NCI-H510A treated with DMSO at 0.1 percent for 48 hours (cell line): ENCODE data around the gene KRTAP10-2.
"Not testable (repeated sequence)": the region's sequence is repeated elsewhere in the genome, so short reads cannot be mapped to it uniquely, and the experiment has no call there.

Experiments used
- DNase-seq: peaks from one replicate; lab custom pipeline; 2025; lab: John Stamatoyannopoulos, UW

KRTAP10-2 gene

GRCh38 chr21:44583089-44583799, 31.9 kb upstream of the KRTAP10-2 start:
- DNase-seq = no peak

- DNase-seq = peak; percentile 11
These were observed 30.8 kb upstream of the KRTAP10-2 start for GRCh38 chr21:44582055-44582454.

GRCh38 chr21:44581158-44581557, 29.9 kb upstream of the KRTAP10-2 start:
- DNase-seq = no peak

- not testable (repeated sequence) for DNase-seq
These were observed 29.0 kb upstream of the KRTAP10-2 start, which contains the start of gene KRTAP10-5 for GRCh38 chr21:44580231-44580821. TSS of gene KRTAP10-5 (minus strand) at chr21:44580604. CDS start at chr21:44580578, 26 bp downstream.

- no peak for DNase-seq
These were observed 28.5 kb upstream of the KRTAP10-2 start for GRCh38 chr21:44579833-44580144.

DNA sequence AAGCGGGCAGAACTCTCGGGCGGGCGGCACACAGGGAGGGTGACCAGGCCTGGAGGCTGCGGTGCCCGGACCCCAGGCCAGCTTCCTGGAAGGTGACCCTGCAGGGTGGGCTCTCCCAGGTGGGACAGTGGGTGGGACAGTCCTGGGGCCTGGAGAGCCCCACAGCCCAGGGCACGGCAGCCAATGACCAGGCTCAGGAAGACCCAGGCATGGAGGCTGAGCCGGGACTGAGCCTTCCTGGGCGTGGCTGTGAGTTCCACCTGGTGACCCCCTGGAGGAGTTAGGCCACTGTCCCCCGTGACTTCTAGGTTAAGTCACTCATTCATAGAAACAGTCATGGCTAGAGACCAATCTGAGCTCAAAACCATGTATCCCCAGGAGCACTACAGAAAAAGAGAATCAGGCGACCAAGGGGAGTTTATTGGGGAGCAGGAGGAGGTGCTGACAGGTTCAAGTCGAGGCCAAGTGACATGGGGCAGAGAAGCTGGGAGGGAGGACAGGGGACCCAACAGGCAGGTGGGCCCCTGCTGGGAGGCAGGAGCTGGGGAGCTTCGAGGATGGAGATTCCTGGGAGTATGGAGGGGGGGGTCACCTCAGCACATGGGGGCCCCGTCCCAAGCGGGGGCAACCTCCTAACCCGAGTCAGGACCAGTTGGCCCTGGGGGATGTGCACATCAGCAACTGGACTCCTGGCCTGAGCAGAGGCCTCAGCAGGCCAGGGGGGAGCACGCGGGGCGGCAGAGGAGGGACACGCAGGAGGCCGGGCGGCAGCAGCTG, 27.9 kb upstream of the KRTAP10-2 start:
- no peak for DNase-seq

DNA sequence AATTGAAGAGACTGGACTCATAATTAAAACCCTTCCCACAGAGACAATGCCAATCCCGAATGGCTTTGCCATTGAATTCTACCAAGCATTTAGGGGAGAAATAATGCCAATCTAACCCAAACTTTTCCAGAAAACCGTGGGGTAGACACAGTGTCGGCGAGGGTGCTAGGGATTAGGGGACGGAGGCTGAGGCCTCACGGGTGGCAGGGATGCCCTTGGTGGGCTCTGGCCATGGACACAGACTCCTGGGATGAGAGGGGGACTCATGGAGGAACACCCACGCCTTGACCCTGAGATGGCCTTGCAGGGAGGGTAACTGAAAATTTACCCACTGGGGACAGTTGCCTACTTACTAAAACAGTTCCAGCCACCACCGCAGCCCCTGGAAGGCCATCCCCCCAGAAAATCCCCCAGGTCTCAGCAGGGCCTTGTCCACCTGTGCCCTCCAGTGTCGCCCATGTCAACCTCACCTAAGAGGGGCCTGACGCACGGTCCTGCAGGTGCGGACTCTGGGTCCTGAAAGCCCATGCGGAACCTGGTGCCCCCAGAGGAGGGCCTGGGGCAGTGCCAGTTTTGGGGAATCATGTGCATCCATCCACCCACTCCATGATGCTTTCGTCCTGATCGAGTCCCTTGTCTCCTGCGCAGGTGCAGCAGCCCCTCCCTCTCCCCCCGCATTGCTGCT, 27.2 kb upstream of the KRTAP10-2 start:
- DNase-seq = no peak

DNA sequence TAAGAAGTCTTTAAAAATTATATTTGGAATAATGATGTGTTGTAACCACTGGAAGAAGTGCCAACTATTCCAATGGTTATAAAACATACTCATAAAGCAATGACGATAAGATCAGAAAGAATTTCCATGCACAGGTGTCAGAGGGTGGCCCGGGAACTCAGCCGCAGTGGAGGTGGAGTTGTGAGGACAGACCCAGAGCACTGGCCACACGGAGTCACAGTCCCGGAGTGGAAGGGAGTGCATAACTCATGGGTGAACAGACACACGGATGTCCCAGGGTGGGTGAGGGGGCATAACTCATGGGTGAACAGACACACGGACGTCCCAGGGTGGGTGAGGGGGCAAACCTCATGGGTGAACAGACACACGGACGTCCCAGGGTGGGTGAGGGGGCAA, 24.7 kb upstream of the KRTAP10-2 start:
- no peak for DNase-seq

DNA sequence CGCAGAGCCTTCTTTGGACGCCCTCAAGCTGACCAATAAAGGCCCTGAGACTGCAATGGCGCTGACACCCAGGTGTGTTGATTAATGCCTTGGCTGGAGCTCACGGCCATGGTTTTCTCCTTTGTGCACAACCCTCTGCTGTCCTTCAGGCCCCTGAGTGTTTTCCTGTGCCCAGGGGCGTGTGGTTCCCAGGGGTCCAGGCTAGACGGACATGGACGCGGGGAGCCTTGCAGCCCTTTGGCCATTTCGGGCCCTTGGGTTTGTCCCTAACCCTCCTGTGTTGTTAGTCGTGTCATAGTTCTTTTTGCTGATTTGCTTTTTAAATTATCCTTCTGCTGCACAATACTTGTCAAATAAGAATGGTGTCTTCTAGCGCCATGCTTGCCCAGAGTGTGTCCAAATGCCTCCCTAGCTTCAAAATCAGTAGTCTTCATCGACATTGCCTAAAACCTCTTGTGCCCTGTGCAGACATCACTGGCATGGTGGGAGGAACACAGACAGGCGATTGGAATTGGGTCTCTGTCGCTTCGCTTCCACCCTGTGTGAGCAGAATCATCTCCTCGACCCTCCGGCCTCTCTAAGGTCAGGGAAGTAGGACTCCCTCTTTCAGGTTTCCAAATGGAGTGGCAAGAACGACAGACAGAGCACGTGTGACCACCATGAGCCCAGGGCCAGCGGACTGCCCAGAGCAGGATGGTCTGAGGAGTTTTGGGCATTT, 24.2 kb upstream of the KRTAP10-2 start:
- DNase-seq = no peak

- no peak for DNase-seq
These were observed 23.4 kb upstream of the KRTAP10-2 start for GRCh38 chr21:44574457-44575306.

DNA sequence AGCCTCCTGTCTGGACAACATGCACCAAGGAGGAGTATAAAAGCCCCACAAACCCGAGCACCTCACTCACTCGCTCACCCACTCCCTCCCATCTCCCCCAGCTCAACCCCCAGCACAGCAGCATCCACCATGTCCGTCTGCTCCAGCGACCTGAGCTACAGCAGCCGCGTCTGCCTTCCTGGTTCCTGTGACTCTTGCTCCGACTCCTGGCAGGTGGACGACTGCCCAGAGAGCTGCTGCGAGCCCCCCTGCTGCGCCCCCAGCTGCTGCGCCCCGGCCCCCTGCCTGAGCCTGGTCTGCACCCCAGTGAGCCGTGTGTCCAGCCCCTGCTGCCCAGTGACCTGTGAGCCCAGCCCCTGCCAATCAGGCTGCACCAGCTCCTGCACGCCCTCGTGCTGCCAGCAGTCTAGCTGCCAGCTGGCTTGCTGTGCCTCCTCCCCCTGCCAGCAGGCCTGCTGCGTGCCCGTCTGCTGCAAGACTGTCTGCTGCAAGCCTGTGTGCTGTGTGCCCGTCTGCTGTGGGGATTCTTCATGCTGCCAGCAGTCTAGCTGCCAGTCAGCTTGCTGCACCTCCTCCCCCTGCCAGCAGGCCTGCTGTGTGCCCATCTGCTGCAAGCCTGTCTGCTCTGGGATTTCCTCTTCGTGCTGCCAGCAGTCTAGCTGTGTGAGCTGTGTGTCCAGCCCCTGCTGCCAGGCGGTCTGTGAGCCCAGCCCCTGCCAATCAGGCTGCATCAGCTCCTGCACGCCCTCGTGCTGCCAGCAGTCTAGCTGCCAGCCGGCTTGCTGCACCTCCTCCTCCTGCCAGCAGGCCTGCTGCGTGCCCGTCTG, 22.5 kb upstream of the KRTAP10-2 start, which contains the start of gene KRTAP10-4:
Gene KRTAP10-4 (plus strand): TSS at position 100 of the 827 bp plus-strand sequence. CDS start 30 bp downstream, at position 130.
- DNase-seq = not testable (repeated sequence)

DNA sequence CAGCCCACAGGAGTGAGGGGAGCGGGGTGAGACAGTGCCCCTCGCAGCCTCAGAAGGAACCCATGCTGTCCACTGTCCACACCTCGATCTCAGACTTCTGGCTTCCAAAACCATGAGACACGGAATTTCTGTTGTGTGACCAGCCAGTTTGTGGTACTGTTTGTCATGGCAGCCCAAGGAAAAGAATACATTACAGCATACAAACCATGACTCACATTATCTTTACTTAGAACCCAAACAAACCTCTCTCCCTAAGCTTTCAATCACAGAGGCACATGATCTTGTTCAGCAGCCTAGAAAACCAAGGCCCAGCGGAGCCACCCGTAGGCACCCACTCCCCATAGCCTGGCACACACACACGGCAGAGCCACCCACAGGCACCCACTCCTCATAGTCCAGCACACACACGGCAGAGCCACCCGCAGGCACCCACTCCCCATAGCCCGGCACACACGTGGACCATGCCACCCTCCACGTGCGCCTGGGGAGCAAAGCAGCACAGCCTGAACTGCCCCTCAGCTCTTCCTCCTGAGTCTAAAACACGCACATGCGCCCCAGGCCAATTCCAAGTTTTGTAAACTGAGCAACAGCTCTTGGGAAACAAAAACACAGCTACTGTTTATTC, 21.8 kb upstream of the KRTAP10-2 start:
- no peak for DNase-seq

GRCh38 chr21:44571844-44572782, 20.8 kb upstream of the KRTAP10-2 start:
- no peak for DNase-seq

GRCh38 chr21:44571296-44571695, 20.0 kb upstream of the KRTAP10-2 start:
- no peak for DNase-seq

DNA sequence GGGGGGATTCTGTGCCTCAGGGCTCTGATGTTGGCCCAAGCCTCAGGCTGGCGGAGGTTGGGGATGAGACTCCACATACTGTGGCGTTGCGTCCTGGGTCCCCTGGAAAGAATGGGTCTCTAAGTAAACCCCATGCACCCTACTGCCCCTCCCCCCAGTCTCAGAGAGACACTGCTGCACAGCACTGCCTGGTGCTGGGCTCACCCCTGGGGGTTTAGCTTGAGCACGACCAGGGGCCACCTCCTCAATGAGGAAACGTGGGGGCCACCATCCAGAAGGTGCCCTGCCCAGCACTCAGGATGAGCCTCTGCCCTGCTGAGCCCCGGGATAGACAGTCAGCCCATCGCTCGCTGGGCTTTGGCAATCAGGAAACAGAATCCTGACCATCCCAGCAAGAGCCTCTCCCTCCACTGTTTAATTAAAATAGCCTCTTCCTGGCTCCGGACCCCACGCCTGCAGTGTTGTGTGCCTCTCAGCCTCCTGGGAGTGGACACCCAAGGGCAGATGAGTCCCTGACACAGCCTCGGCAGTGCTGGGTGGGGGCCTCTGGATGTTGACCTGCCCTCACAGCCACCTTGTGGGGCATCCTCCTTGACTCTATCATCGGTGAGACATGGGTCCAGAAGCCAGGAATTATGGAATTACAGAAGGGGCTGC, 18.7 kb upstream of the KRTAP10-2 start:
- DNase-seq = no peak

DNA sequence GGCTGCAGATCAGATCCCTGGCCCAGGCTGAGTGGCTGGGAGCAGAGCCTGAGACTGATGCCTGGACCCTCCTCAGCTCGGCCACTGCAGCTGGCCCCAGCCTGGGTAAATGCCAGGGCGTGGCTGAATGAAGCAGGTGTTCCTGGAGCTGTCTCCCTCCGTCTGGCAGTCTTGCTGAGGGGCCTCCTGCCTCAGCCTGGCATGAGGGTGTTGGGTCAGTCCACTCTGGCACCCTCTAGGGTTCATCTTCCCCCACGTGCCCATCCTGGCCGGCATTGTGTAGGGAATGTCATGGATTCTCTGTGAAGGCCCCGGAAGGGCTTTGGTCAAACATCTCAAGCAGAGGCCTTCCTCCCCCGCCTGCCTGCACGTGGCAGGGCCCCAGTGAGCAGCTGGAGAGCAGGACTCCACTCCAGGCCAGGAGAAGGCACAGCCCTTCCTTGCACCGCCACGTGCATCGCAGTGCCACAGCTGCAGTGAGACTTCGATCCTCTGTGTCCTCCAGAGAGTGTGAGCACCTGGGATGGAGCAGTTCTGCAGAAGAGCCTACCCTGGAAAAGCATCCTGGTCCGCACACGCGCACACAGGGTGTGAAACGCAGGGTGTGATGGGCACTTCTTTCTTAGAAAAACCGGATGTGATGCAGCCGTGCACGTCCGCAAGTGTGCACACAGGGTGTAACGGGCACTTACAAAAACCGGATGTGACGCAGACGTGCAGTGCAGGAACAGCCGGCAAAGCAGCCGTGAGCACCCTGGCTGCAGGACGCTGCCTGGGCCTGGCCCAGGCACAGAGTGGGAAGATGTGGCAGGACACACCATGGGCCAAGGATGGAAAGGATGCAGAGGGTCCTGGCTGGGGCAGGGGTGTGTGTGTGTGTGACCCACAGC, 17.6 kb upstream of the KRTAP10-2 start:
- no peak for DNase-seq

DNA sequence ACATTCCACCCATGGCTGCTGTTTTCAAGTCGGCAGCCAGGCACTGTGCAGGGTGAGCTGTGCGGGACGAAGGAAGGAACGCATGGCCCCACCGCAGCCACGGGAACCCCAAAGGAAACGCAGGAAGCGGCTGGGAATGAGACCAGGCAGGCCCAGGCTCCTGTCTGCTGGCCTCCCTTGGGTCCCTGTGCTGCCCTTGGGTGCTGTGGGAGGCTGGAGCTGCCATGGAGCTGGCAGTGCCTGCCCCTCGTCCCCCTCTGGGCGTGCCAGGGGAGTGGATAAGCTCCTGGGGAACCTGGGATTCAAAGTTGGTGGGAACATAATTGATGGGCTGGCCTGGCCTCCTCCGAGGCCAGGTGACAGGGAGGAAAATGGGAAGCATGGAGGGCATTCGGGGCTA, 17.0 kb upstream of the KRTAP10-2 start:
- no peak for DNase-seq
